Activated T-cell treated with anti-CD3 and anti-CD28 coated beads for 48 hours (primary cell): ENCODE measurements around the gene DLG5.

Experiments used
- DNase-seq: peaks from one replicate; pipeline ENCODE4 v3.0.0-alpha.2; 2020; ENCODE audit warnings: low read depth

DLG5 gene

GRCh38 chr10:77865580-77866324 lies 60.8 kb downstream of the DLG5 start:
- DNase-seq, result no peak

GRCh38 chr10:77864151-77864851 lies 62.3 kb downstream of the DLG5 start:
- no peak for DNase-seq

GRCh38 chr10:77863446-77863845 lies 63.1 kb downstream of the DLG5 start:
- DNase-seq, result no peak

DNA sequence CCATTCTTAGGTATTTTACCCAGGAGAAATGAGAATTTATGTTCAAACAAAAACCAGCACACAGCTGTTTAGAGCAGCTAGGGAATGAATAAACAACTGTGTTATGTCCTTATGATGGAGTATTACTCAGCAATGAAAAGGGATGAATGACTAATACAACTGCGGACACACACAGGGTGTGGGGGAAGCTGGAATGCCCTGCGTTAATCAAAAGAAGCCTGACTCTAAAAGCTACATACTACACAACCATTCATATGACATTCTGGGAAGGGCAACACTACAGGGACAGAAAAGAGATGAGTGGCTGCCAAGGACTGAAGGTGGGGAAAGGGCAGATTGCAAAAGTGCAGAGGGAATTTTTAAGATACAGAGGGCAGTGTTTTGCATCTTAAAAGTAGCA lies 64.0 kb downstream of the DLG5 start:
- DNase-seq, result no peak

GRCh38 chr10:77861366-77861765 lies 65.2 kb downstream of the DLG5 start:
- no peak for DNase-seq

GRCh38 chr10:77859865-77860282 lies 66.7 kb downstream of the DLG5 start:
- no peak for DNase-seq

GRCh38 chr10:77859200-77859864 lies 67.2 kb downstream of the DLG5 start:
- DNase-seq, result no peak

DNA sequence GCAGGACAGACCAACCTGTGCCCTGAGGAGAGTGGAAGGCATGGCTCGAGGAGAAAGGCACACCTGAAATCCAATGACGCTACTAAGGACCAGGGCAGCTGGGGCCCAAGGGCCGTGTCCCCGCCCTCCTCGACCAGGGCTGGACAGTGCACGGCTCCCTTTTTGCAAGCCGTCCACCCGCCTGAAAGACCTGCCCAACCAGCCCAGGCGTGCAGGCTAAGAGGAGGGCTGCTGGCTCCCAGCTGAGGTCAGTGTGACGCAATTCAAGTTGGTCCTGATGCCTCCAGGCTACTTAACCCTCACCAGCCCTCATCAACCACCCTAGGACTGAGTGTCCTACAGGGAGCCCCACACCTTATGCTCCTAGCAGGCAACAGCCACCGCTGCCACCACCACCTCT lies 69.3 kb downstream of the DLG5 start:
- no peak for DNase-seq

- DNase-seq, result no peak
Observed at GRCh38 chr10:77856566-77856965, 70.0 kb downstream of the DLG5 start.

GRCh38 chr10:77855404-77856155 lies 71.0 kb downstream of the DLG5 start:
- DNase-seq, result no peak

DNA sequence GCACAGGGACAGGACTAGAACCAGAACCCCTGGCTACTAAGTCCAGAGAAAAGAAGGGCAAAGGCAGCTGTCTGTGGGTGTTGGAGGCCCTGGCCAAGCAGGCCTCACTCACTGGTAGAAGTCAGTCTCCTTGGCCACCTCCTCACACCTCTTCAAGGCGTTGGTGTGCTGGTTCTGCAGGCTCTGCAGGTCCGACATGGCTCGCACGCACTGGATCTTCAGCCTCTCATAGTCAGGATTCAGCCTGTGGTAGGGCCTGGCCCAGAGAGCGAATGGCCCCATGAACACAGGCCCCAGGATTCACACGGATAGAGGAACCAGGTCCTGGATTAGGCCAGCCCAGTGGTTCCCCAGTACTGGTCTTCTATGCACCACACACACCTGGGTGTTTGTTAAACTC lies 72.4 kb downstream of the DLG5 start:
- DNase-seq, result no peak

DNA sequence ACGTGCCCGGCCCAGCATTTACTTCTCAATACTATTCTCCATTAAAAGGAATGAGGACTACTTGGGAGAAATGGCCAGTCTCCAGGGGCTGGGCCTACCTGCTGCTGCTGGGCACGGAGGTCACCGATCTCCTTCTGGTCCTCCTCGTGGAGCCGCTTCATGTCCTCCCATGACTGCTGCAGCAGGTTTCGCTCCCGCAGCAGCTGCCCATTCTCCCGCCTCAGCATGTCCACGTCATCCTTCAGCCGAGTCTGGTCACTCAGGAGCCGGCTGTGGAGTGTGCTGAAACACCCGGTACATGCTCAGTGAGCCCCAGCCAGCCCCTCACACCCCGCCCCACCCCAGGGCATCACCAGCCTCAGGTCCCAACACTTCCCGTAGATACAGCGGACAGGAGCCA lies 73.3 kb downstream of the DLG5 start:
- DNase-seq, result no peak

- no peak for DNase-seq
Observed at GRCh38 chr10:77850620-77851231, 75.8 kb downstream of the DLG5 start.

- DNase-seq, result no peak
Observed at GRCh38 chr10:77849039-77849664, 77.4 kb downstream of the DLG5 start.

GRCh38 chr10:77846718-77847311 lies 79.7 kb downstream of the DLG5 start:
- peak; percentile 60 for DNase-seq

DNA sequence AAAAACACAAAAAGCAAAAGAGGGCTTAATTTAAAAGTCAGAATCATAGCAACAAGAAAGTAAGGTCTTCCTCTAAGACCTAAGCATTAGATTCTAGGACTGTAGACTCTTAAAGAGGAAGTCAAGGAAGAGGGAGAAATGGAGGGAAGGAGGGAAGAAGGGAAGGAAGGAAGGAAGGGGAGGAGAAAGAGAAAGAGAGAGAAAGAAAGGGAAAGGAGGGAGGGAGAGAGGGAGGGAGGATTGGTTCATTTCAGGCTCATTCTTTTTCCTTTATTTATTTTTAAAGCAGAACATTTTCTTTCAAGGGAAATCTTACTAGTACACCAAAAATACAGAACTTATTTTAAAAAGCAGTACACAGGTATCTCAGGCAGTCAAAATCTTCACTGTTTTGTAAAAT lies 81.1 kb downstream of the DLG5 start:
- DNase-seq, result no peak

GRCh38 chr10:77844713-77845445 lies 81.7 kb downstream of the DLG5 start:
- no peak for DNase-seq

DNA sequence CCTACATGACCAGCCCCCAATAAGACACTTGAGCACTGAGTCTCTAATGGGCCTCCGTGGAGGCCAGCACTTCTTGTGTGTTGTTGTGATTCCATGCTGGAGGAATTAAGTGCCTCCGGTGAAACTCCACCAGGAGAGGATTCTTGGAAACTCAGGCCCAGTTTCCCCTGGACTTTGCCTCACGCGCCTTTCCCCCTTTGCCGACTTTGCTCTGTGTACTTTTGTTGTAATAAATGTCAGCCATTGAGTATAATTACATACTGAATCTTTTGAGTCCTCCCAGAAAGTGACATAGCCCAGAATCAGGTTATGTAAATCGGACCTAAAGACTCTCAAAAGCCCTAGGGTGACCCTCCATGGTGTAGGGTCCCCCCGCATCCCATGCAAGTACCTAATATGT lies 82.4 kb downstream of the DLG5 start:
- no peak for DNase-seq

GRCh38 chr10:77843264-77843663 lies 83.3 kb downstream of the DLG5 start:
- no peak for DNase-seq

DNA sequence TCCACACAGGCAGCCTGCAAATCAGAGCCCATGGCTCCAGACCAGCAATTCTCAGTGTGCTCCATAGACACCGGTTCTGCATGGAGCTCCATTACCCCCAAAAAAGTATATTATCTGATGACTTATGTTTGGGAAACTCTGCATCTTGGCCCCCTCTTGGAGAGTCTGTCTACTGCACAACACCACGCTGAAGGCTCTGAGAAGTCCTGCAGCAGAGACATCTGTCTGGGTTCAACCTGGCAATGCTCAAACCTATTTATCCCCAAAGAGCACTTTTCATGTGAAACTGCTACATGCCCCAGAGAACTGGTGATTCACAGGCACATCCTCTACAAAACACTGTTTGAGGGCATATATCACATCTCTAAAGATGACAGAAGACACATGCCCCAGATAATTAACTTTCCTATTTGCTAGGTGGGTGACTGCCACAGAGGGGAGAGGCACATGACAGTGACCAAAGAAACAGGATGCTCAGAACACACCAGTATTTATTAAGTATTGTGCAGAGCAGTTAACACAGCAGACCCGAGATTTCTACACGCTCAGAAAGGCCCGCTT lies 83.8 kb downstream of the DLG5 start:
- no peak for DNase-seq
